ENCODE results near the gene CDC16.
"Not testable (repeated sequence)": the region's sequence is repeated elsewhere in the genome, so short reads cannot be mapped to it uniquely, and the experiment has no call there.

Gene CDC16, protein sequence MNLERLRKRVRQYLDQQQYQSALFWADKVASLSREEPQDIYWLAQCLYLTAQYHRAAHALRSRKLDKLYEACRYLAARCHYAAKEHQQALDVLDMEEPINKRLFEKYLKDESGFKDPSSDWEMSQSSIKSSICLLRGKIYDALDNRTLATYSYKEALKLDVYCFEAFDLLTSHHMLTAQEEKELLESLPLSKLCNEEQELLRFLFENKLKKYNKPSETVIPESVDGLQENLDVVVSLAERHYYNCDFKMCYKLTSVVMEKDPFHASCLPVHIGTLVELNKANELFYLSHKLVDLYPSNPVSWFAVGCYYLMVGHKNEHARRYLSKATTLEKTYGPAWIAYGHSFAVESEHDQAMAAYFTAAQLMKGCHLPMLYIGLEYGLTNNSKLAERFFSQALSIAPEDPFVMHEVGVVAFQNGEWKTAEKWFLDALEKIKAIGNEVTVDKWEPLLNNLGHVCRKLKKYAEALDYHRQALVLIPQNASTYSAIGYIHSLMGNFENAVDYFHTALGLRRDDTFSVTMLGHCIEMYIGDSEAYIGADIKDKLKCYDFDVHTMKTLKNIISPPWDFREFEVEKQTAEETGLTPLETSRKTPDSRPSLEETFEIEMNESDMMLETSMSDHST
- total RNA-seq = 29.5 to 58.9 (median 42.6) reads per million in 4 donors

DNA sequence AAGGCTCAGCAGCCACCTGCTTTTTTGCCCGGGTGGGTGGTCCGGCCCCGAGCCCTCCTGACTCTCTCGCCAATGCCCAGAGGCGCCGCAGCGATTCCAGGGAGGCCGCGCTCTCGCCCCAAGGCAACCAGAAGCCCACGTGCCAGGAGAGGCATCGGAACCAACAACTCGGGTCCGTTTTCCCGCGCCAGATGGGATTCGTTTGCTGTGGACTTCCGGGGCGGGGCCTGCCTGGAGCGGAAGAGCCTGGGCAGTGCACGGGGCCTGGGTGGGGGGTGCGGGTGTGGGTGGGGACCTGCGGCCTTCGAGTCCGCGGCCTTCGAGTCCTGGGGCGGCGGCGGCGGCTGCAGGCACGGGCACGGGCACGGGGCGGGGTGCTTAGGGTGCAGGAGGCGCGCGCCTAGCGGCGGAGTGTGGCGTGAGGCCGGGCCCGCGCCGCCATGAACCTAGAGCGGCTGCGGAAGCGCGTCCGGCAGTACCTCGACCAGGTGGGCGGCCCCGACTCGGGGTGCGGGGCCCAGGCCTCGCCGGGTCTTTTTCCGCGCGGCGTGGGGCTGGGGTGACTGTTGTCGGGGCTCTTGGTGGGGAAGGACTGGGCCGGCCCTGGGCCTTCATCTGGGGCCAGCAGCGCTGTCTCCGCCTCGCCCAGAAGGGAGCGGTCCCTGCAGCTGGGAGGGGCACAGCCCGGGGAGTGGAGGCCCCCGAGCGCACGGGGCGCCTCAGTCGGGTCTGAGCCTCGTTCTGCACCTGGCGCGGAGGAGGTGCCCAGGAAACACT lies at the start of gene CDC16:
TSS of gene CDC16 (plus strand) at position 253 of the 777 bp plus-strand sequence. CDS start at position 441, 188 bp downstream.
- DNase-seq = peak; percentile 56 to 88 (median 65)

DNA sequence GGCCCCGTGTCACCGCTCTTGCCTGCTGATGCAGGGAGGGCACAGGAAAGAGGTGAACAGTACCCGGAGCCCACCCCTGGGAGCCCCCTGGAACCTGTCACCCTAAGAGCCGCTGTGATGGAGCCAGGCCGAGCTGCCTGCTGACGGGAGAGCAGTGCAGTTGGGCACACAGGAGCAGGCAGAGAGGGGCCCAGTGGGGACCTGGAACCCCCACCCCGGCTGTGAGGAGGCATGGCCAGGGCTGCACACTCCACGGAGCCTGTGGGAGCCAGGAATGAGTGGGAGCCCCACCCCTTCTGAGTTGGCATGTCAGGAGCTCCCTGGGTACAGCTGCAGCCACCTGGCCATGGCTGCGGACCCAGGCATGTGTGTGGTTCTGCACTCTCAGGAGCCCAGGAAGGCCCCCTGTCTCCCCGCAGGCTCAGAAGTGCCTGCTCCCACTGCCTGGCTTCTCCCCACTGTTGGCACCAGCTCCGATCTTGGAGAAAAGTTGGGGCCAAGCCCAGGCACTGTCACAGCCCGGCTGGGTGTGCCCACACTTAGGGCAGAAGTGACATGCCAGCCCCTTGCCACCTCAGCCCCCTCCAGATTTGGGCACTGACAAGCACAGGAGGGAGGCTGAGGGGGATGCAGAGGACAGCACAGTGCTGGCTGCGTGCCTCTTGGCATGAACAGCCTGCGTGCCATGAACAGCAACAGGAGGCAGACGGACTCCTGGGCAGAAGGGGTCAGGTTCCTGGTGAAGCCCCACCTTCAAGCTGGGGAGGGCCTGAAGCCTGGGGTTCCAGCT lies 49.3 kb upstream of the CDC16 start:
- DNase-seq = no peak

DNA sequence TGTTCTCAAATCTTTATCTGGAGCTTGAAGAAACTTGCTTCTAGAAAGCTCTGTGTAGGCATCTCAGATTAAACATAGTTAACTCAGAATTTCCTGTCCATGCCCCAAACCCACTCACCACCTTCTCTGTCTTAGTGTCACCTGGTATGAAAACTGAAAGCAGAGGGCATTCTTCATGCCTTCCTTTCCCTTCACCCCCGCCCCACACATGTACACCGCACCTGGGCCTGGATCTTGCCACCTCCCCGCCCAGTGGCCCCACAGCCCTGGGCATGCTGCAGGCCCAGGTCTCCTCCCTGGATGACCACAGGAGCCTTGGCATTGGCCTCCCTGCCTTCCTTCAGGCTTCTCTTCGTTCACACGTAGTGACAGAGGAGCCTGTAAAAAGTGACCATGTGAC lies 39.8 kb upstream of the CDC16 start:
- peak in 1 of 5 donors; percentile 11 for DNase-seq

DNA sequence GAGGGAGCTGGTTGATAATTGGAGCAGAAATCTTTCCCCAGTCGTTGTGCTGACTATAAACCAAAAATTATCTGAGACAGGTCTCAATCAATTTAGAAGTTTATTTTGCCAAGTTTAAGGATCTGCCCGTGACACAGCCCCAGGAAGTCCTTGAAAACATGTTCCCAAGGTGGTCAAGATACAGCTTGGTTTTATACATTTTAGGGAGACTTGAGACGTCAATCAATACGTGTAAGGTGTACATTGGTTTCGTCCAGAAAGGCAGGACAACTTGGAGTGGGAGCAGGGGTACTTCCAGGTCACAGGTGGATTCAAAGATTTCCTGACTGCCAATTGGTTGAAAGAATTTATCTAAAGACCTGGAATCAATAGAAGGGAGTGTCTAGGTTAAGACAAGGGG lies 38.1 kb upstream of the CDC16 start:
- no peak for DNase-seq

DNA sequence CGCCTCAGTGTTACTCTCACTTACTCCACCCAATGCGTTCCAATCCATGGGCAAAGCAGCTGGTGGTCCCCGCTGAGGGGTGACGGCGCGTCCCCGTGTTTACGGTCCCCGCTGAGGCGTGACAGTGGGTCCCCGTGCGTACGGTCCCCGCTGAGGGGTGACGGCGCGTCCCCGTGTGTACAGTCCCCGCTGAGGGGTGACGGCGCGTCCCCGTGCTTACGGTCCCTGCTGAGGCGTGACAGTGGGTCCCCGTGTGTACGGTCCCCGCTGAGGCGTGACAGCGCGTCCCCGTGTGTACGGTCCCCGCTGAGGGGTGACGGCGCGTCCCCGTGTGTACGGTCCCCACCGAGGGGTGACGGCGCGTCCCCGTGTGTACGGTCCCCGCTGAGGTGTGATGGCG lies 36.1 kb upstream of the CDC16 start:
- DNase-seq = no peak

DNA sequence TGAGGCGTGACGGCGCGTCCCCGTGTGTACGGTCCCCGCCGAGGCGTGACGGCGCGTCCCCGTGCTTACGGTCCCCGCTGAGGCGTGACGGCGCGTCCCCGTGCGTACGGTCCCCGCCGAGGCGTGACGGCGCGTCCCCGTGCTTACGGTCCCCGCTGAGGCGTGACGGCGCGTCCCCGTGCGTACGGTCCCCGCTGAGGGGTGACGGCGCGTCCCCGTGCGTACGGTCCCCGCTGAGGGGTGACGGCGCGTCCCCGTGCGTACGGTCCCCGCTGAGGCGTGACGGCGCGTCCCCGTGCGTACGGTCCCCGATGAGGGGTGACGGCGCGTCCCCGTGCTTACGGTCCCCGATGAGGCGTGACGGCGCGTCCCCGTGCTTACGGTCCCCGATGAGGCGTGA lies 35.2 kb upstream of the CDC16 start:
- DNase-seq = not testable (repeated sequence)

DNA sequence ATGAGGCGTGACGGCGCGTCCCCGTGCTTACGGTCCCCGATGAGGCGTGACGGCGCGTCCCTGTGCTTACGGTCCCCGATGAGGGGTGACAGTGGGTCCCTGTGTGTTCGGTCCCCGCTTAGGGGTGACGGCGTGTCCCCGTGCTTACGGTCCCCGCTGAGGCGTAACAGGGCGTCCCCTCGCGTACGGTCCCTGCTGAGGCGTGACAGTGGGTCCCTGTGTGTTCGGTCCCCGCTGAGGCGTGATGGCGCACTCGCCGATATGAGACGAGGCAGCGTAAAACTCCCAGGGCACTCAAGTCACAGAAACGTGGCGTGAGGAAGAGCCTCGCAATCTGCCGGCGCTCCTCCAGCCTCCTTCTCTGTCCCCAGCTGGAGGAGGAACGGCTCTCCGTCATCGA lies 34.7 kb upstream of the CDC16 start:
- no peak for DNase-seq

DNA sequence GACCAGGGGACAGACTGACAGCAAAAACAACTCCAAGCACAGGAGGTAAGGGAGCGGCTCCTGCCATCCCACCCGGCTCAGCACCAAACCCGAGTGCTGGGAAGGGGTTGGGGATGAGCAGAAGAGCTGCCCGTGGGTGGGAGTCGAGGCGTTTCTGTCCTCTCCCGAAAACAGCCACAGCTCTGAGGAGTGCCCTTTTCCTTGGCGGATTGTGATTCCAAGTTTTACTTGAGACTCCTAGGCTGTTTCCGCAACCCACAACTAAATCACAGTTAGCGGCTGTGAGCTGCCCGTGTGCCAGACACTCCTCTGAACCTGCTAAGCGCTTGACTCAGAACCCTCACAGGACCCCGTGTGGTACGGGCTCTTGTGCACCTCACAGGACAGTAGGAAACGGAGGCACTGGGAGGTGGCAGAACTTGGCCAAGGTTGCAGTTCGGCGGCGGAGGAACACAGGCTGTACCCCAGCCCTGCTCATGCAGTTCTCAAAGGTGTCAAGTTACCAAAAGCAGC lies 34.2 kb upstream of the CDC16 start:
- DNase-seq = no peak

DNA sequence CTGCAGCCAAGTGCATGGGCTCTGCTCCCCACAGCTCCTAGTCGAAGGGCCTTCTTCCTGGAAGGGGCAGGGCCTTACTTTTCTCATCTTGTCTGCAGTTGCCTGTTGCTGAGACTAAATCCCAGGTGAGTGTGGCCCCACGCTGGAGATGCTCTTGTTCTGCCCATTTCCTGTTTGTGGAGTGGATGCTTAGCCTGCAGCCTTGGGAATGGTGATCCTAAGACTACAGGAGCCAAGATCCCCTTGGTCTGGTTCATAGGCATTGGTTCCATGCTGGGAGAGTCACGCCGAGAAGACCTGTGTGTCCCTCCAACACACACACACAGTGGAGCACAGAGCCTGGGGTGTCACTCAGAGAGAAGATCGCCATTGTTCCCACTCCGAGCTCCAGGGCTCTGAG lies 32.1 kb upstream of the CDC16 start:
- no peak for DNase-seq

DNA sequence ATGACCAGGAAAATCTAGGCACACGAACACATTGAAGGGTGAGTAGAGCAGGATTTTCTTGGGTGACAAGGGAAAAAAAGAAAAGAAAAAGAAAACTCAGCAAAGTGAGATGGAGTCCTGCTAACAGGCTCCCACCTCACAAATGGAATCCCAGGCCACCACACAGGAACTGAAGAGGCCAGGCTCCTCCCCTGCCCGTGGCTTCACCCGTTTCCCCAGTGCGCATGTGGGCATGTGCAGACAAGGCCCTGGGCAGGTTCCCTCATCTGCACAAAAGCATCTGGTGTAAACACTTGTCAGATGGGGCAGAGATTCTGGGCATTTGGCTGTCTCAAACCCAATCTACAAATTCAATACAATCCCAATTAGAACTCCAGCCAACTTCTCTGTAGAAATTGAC lies 31.2 kb upstream of the CDC16 start:
- peak in 1 of 5 donors; percentile 36 for DNase-seq

DNA sequence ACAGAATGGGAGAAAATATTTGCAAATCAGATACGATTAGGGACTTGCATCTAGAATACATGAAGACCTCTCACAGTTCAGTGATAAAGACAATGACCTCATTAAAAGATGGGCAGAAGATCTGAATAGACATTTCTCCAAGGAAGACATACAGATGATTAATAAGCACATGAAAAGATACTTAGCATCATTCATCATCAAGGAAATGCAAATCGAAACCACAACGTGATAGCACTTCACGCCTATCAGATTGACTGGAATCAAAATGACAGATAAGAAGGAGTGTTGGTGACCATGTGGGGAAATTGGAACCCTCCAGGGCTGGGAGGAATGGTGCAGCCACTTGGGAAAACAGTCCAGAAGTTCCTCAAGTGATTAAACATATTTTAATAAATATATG lies 29.8 kb upstream of the CDC16 start:
- DNase-seq = no peak

DNA sequence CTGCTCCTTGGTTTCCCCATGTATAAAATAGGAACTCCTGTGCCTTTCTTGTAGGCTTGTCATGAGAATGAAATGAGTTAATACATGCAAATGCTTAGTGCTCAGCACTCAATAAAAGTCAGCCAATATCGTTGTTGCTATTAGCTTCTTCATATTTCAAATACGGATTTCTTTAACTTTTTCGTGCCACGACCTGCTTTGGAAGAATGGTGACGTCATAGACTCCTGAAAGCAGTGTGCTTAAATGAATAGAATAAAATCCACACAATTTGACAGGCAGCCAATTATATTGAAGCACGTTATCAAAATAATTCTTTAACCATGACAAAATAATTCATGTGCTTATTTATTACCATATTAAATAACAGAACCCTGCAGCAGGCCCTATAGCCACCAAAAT lies 26.6 kb upstream of the CDC16 start:
- no peak for DNase-seq

DNA sequence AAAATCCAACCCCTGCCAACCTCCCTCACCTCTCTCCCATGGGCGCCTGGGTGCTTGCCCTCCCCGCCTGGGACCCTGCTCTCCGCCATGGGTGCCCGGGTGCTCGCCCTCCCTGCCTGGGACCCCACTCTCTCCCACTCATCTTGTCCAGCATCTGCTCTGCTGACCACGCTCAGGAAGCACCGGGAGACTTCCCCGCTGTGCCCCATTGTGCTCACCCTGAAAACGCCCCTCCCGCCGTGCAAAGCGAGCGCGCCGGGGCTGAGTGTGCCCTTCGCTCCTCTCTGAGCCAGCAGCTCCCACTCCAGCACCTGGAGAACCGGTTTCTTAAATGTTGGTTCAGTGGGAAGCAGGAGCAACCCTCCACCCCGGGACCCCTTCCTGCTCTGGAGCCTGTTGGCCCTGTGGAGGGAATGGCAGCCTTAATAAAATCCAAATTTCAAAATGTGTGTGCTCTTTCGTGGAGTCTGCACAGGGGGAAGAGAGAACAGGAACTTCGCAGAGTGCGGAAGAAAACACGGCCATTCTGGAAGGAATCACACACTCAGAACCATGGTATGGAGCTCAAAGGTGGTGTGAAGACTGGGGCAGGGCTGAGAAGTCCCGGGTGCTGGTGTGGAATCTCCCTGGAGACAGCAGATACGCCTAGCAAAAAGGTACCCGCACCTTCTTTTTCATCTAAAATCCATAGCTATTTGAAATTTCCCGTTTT lies 23.1 kb upstream of the CDC16 start:
- DNase-seq = no peak

DNA sequence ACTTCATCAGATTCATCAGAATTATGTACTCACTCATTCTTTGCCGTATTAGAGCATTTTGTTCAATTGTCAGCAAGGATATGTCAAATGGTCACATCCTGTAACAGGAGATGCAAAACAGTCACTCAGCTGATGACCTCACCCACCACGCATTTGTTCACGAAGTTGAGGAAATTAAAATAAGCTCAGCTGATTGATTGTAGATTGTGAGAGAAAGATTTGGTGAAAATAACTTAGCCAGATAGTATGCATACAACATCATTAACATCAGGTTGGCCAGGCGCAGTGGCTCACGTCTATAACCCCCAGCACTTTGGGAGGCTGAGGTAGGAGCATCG lies 22.6 kb upstream of the CDC16 start:
- no peak for DNase-seq

DNA sequence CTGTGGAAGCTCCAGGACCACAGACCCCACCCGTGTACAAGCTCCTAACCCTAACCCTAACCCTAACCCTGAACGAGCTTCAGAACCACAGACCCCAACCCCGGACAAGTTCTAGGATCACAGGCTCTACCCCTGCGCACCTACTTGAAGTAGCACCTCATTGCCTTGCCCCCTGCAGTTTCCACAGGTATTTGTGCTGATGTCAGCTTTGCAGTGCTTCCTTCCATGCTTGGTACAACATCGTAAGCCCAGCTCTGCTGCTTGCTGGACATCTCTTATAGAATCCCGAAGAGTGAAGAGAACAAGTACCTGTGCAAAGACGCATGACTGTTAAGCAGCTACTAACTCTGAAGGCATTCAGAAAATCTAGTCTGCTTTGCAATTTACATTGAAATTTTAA lies 20.7 kb upstream of the CDC16 start:
- DNase-seq = no peak

DNA sequence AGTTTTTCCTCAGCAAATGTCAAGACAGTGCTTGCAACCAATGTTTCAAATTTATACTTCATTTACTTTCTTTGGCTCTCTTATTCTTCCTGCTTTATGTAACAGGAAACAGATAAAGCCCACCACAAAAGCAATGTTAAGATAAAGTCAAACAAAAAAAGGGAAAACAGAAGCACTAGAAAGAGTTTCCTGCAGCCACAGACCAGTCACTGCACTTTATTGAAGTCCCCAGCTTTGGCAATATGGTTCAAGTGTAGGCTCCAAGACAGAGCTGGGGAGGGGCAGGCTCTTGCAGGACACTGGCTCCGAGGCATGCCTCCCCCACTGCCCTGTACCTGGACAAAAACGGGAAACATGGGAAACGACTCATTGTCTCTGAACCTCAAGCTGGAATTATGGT lies 15.3 kb upstream of the CDC16 start:
- DNase-seq = no peak

DNA sequence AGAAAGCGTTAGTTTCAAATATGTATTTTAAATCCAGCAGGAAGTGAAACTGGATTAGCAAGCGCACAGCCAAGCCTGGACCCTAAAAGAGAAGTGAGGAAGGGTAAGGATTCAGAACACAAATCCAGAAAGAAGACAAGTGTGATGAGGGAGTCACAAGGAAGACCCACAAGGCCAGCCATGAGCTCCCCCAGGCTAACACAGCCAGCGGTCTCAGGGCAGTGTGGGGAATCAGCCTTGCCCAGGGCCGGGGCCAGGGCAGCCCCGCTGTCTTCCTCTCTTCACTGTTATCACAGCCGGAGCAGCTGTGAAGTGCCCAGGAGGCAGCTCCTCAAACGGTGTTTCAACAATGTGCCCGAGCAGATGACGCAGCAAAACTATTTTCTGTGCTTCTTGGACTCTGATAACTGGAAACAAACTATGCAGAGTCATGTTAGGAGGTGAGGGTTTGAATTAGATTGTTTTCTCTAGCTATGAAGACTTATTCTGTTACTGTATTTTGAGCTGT lies 12.2 kb upstream of the CDC16 start:
- no peak for DNase-seq

DNA sequence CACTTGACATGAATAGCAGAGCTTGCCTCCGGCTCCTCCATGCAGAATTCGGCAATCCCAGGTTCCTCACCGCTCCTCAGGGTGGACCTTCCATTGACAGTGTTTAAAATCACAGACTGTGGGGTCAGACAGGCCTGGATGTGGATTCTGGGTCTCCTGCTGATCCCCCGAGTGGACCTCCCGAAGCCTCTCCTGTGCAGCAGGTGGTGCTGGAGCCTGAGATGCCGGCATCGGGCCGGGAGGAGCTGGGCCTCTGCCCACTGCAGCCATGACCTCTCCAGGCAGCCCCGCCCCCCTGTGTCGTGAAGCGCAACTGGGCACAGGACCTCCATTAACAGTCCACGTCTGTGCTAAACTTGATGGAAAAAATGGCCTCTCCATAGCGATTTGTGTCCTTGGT lies 10.5 kb upstream of the CDC16 start:
- no peak for DNase-seq

DNA sequence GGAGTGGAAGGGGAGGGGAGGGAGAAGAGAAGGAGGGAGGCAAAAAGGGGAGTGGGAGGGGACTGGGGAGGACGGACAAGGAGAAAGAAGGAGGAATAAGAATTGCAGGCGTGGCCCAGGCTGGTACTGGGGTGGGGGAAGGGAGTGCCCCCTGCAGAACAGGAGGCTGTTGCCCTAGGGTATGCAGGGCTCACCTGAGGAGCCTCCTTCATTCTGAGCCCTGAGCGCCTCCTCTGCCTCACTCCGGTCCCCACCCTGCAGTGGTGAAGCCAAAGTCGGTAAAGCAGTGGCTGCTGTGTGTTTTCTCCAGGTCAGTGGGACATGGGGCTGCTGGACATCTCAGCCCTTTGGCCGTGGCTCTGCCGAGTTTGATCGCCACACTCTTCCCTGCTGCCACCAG lies 9.1 kb upstream of the CDC16 start:
- no peak for DNase-seq

DNA sequence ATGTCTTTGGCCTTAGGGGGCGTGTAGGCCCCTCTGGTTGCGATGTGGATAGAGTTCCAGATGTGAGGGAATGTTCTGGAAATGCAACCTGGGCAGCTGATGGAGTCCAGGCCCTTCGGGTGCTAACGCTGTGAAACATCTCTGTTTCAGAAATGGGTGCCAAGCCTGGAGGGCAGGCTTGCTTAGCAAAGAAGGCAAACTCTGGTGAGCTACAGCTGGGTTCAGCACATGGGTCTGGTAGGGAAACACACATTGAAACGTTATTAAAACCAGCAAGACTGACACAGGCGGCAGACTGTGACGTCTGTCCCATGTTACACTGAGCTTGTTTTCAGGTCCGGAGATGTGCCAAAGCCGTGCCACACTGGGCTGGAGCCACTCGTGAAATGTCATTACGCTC lies 8.6 kb upstream of the CDC16 start:
- peak in 1 of 5 donors; percentile 17 for DNase-seq

DNA sequence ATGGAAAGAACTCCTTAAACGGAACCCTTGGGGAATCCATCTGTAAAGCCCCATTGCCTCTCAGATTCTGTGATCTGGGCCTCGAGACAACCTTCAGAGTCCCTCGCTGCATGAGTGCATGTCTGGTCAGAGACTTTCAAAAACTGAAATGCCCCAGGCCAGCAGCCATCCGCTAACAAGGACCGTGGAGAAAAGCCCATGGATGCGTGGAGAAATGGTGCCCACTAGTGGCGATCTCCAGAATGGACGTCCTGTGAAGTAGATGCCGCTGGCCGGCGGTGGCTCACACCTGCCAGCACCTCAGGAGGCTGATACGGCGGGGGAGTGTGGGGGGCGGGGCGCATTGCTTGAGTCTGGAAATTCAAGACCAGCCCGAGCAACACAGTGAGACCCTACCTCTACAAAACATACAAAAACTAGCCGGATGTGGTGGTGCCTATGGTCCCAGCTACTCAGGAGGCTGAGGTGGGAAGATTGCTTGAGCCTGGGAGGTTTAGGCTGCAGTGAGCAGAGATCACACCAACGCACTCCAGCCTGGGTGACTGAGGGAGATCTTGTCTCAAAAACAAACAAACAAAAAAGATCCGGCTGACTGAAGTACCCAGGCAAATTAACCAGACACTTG lies 7.9 kb upstream of the CDC16 start:
- DNase-seq = peak; percentile 63 to 83 (median 78)
